Measurements from ENCODE around the gene MECR.

DNA sequence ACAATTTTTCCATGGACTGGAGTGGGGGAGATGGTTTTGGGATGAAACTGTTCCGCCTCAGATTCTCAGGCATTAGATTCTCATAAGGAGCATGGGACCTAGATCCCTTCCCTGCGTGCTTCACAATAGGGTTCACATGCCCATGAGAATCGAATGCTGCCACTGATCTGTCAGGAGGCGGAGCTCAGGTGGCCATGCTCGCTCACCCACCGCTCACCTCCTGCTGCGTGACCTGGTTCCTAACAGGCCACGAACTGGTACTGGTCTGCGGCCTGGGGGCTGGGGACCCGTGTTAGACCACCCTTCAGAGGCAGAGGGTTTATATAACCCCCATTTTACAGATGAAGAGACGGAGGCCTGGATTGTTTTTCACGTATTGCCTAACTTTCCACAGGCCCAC is 32.7 kb downstream of the MECR start:
- TF ChIP-seq, protein P1, sequence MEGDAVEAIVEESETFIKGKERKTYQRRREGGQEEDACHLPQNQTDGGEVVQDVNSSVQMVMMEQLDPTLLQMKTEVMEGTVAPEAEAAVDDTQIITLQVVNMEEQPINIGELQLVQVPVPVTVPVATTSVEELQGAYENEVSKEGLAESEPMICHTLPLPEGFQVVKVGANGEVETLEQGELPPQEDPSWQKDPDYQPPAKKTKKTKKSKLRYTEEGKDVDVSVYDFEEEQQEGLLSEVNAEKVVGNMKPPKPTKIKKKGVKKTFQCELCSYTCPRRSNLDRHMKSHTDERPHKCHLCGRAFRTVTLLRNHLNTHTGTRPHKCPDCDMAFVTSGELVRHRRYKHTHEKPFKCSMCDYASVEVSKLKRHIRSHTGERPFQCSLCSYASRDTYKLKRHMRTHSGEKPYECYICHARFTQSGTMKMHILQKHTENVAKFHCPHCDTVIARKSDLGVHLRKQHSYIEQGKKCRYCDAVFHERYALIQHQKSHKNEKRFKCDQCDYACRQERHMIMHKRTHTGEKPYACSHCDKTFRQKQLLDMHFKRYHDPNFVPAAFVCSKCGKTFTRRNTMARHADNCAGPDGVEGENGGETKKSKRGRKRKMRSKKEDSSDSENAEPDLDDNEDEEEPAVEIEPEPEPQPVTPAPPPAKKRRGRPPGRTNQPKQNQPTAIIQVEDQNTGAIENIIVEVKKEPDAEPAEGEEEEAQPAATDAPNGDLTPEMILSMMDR (IDR thresholded peaks at IDR 0.05): no peak
- no peak for TF ChIP-seq POLR2A (IDR thresholded peaks at IDR 0.05)

Data from esophagus squamous epithelium (tissue), 4 donors.